Measurements from ENCODE around the gene STAT5A.
A peak's percentile ranks its signal among the peaks of the same experiment; 100 is the strongest.
"Not testable (repeated sequence)": the region's sequence is repeated elsewhere in the genome, so short reads cannot be mapped to it uniquely, and the experiment has no call there.

STAT5A gene

GRCh38 chr17:42287977-42288802, at the start of gene STAT5A:
Gene STAT5A, plus strand, starts transcription at chr17:42288498. Its CDS starts 914 bp downstream, at chr17:42289412.
- FAIRE-seq (peak; percentile 85), DNase-seq (ENCODE audit: extremely low spot score, insufficient read length, low read depth) (peak; percentile 68)

GRCh38 chr17:42239576-42239975, 48.7 kb upstream of the STAT5A start:
- not testable (repeated sequence) for DNase-seq (ENCODE audit: extremely low spot score, insufficient read length, low read depth); FAIRE-seq

- FAIRE-seq, result peak; percentile 5
- DNase-seq (ENCODE audit: extremely low spot score, insufficient read length, low read depth), result no peak
Measured at GRCh38 chr17:42240201-42240600, 48.1 kb upstream of the STAT5A start.

- not testable (repeated sequence) for DNase-seq (ENCODE audit: extremely low spot score, insufficient read length, low read depth); FAIRE-seq
Measured at GRCh38 chr17:42240863-42241262, 47.4 kb upstream of the STAT5A start.

- DNase-seq (ENCODE audit: extremely low spot score, insufficient read length, low read depth), result no peak
- FAIRE-seq, result no peak
Measured at GRCh38 chr17:42241871-42242270, 46.4 kb upstream of the STAT5A start.

GRCh38 chr17:42243493-42243982, 44.8 kb upstream of the STAT5A start:
- DNase-seq (ENCODE audit: extremely low spot score, insufficient read length, low read depth), result no peak
- FAIRE-seq, result no peak

- DNase-seq (ENCODE audit: extremely low spot score, insufficient read length, low read depth); FAIRE-seq: not testable (repeated sequence)
Measured at GRCh38 chr17:42244116-42244515, 44.2 kb upstream of the STAT5A start.

GRCh38 chr17:42245183-42245582, 43.1 kb upstream of the STAT5A start:
- DNase-seq (ENCODE audit: extremely low spot score, insufficient read length, low read depth); FAIRE-seq: not testable (repeated sequence)

- DNase-seq (ENCODE audit: extremely low spot score, insufficient read length, low read depth), result no peak
- FAIRE-seq, result no peak
Measured at GRCh38 chr17:42246515-42246914, 41.8 kb upstream of the STAT5A start.

GRCh38 chr17:42247734-42248133, 40.6 kb upstream of the STAT5A start:
- FAIRE-seq (no peak), DNase-seq (ENCODE audit: extremely low spot score, insufficient read length, low read depth) (no peak)

- FAIRE-seq (peak; percentile 93), DNase-seq (ENCODE audit: extremely low spot score, insufficient read length, low read depth) (peak; percentile 44)
Measured at GRCh38 chr17:42248351-42249179, 39.7 kb upstream of the STAT5A start.

- FAIRE-seq (no peak), DNase-seq (ENCODE audit: extremely low spot score, insufficient read length, low read depth) (no peak)
Measured at GRCh38 chr17:42249681-42250446, 38.4 kb upstream of the STAT5A start.

GRCh38 chr17:42251115-42251514, 37.2 kb upstream of the STAT5A start:
- FAIRE-seq (no peak), DNase-seq (ENCODE audit: extremely low spot score, insufficient read length, low read depth) (no peak)

- FAIRE-seq, result no peak
- no peak for DNase-seq (ENCODE audit: extremely low spot score, insufficient read length, low read depth)
Measured at GRCh38 chr17:42252597-42253550, 35.4 kb upstream of the STAT5A start.

- no peak for DNase-seq (ENCODE audit: extremely low spot score, insufficient read length, low read depth)
- FAIRE-seq, result no peak
Measured at GRCh38 chr17:42253578-42253977, 34.7 kb upstream of the STAT5A start.

GRCh38 chr17:42255445-42255844, 32.9 kb upstream of the STAT5A start:
- no peak for FAIRE-seq
- DNase-seq (ENCODE audit: extremely low spot score, insufficient read length, low read depth), result no peak

GRCh38 chr17:42260318-42260717, 28.0 kb upstream of the STAT5A start:
- DNase-seq (ENCODE audit: extremely low spot score, insufficient read length, low read depth) (no peak), FAIRE-seq (no peak)

GRCh38 chr17:42264366-42264765, 23.9 kb upstream of the STAT5A start:
- not testable (repeated sequence) for FAIRE-seq

GRCh38 chr17:42266462-42266861, 21.8 kb upstream of the STAT5A start:
- FAIRE-seq, result no peak

More at GRCh38 chr17:42264366-42264765, 23.9 kb upstream of the STAT5A start:
- DNase-seq (ENCODE audit: extremely low spot score, insufficient read length, low read depth), result not testable (repeated sequence)

More at GRCh38 chr17:42266462-42266861, 21.8 kb upstream of the STAT5A start:
- DNase-seq (ENCODE audit: extremely low spot score, insufficient read length, low read depth), result no peak
